Transverse colon (tissue), 4 donors: ENCODE measurements around the gene OR52B6.

ENCODE experiments used
- EP300 ChIP-seq: sonication (generic); formaldehyde crosslinking; IDR thresholded peaks from one replicate; pipeline ENCODE4 v1.6.1; 2017; ENCODE audit warnings: antibody characterized with exemption, low read depth
- POLR2A ChIP-seq: fragments of 450-650 bp; IDR thresholded peaks from one replicate; pipeline ENCODE4 v1.6.1; 2016; ENCODE audit warnings: antibody characterized with exemption, mild to moderate bottlenecking, moderate library complexity
- POLR2AphosphoS5 ChIP-seq, 3 donors: sonication (generic); formaldehyde crosslinking; IDR thresholded peaks; one replicate each; pipeline ENCODE4 v1.6.1; 2016; ENCODE audit warnings: antibody characterized with exemption in 3 of 3
- TF ChIP-seq, protein P1 (sequence below), 5 experiments: fragments of 200-600 bp in 3 of 5; fragments of 450-650 bp in 2 of 5; sonication (generic) in 3 of 5; IDR thresholded peaks; 1 replicate in 2 of 5; 2 replicates in 3 of 5; pipeline ENCODE4 v1.5.1; 2016 to 2017; ENCODE audit warnings: antibody characterized with exemption in 5 of 5, inconsistent platforms in 3 of 5, mild to moderate bottlenecking in 2 of 5, moderate library complexity in 1 of 5

DNA sequence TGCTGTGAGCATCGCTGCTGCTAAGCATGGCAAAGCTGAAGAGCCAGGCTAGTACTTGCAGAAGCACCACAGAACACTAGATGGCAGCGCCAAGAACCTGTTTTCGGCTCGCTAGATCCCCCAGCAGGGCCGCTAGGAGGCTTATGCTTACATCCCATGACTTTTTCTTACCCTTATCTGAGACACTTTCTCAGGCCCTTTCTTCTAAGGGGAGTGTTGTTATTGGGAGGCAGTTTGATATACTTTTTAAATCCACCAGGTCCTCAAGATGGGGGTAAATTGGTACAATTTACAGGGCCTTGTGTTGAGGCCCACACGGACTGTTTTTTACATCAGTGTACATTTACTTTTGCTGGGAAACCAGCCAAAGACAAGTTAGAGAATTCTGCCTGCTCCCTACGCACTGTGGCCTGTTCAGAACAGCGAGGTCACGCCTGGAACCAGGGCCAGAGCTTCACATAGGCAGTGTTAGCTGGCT, 19.7 kb downstream of the OR52B6 start:
- TF ChIP-seq, protein P1, sequence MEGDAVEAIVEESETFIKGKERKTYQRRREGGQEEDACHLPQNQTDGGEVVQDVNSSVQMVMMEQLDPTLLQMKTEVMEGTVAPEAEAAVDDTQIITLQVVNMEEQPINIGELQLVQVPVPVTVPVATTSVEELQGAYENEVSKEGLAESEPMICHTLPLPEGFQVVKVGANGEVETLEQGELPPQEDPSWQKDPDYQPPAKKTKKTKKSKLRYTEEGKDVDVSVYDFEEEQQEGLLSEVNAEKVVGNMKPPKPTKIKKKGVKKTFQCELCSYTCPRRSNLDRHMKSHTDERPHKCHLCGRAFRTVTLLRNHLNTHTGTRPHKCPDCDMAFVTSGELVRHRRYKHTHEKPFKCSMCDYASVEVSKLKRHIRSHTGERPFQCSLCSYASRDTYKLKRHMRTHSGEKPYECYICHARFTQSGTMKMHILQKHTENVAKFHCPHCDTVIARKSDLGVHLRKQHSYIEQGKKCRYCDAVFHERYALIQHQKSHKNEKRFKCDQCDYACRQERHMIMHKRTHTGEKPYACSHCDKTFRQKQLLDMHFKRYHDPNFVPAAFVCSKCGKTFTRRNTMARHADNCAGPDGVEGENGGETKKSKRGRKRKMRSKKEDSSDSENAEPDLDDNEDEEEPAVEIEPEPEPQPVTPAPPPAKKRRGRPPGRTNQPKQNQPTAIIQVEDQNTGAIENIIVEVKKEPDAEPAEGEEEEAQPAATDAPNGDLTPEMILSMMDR (IDR thresholded peaks at IDR 0.05), result peak; percentile 66 to 82 (median 74)
- TF ChIP-seq POLR2A (no peak), POLR2AphosphoS5 (IDR thresholded peaks at IDR 0.05) (no peak), EP300 (no peak)
